CD1c-positive myeloid dendritic cell (primary cell): ENCODE results near the gene SNW1.
"Not testable (repeated sequence)": the region's sequence is repeated elsewhere in the genome, so short reads cannot be mapped to it uniquely, and the experiment has no call there.

Experiments
- DNase-seq: peaks from one replicate; pipeline ENCODE4 v3.0.0-alpha.2; 2016; ENCODE audit errors: extremely low spot score

Gene SNW1

DNA sequence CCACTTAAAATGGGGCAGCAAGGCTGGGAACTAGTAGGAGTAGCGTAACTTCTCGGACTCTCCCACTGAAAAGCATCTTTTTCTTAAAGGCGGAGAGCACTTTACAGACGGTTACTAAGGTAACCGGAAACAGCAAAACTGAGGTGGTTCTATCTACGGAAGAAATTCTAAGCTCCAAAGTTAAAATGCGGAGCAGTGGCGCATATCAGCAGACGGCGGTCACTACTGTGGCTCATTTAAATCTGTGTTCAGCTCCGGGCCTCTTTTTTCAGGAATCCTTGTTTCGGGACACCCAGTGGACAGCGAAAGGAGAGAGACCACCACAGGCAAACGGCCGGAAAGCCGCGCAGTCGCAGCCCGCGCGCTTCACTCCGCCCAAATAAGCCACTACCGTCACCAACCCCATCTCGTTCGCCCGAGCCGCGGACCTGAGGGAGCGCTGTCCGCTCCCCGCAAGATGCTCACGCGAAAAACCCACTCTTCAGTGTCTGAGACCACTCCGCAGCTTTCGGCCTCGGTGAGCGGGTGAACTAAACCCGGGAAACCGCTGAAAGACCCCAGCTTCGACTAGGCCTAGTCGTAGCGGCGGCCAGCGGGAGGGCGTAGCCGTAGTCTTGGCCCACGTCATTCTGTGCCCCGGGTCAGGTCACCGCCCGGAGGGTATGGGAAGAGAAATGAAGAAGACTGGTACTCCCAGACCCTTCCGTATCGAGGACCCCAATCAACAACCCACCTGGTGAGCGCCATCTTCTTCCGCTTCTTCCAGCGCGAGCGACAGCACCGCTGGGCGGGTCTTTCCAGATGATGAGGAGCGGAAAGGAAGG, at the start of gene SNW1:
SNW1 (minus strand) TSS at position 776 of the 824 bp plus-strand sequence; CDS start at position 747, 29 bp downstream.
- peak; percentile 98 for DNase-seq

DNA sequence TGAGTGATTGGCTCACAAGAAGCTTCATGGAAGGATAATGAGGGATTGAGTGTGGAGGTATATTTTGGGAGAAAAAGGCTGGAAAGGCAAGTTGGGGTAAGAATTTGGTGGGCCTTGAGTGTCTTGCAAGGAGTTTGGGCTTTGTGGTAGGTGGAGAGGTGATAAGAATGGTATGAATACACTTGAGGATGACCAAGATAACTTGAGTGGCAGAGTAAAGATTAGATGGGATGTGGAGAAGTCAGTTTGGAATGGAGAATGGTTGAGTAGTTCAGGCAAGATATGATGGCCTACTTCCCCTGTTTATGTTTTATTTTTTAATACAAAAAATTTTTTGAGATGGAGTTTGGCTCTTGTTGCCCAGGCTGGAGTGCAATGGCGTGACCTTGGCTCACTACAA, 48.1 kb upstream of the SNW1 start:
- no peak for DNase-seq

DNA sequence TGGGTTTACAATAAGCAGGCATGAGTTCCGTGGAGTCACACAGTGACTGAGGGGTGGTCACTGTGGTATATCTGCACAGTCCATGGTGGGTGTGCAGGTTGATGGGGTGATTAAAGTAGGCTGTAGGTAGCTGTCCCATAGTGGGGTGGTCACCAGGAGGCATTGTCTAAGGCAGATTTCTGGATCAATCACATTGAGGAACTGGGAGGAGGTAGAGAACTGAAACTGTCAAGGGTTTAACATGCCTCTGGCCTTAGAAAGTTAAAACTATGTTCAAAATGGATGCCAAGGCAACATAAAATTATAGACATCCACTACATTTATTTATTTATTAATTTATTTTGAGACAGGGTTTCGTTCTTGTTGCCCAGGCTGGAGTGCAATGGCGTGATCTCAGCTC, 47.3 kb upstream of the SNW1 start:
- peak; percentile 30 for DNase-seq

DNA sequence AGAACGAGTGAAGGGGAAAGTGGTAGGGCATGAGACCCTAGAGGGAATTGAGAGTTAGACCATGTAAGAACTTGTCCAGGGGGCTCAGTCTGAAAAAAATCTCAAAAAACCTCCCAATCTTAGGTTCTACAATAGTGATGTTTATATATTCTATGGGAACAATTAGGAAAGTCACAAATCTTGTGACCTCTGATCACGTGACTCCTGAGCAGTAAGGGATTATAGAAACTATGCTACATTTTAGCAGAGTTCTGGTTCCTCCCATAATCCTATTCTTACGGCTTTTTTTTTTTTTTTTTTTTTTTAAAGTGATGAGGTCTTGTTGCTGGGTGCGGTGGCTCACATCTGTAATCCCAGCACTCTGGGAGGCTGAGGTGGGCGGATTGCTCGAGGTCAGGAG, 44.8 kb upstream of the SNW1 start:
- DNase-seq: no peak

DNA sequence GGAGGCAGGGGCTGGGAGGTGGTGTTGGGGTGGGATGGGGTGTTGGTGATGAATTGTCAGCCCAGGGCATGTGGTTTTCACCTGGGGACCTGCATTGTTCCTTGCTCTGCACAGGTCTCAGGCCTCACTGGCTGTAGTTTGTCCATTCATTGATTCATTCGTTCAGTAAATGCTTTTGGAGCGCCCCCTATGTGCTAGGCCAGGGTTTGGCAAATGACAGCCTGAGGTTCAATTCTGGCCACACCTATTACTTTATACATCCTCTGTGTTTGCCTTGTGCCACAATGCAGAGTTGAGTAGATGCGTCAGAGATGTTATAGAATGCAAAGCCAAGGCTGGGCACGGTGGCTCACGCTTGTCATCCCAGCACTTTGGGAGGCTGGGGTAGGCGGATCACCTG, 43.6 kb upstream of the SNW1 start:
- DNase-seq: no peak

DNA sequence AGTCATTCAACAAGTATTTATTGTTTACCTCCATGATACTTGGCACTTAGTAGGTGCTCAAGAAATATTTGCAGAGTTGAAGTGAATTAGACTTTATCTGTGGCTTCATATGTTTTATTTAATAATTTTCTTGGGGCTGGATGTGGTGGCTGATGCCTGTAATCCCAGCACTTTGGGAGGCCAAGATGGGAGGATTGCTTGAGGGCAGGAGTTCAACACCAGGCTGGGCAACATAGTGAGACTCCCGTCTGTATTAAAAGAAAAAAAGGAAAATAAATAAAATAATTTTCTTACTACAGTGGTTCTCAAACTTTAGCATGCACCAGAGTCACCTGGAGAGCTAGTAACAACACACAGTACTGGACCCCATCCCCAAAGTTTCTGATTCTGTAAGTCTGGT, 39.9 kb upstream of the SNW1 start:
- DNase-seq: no peak

DNA sequence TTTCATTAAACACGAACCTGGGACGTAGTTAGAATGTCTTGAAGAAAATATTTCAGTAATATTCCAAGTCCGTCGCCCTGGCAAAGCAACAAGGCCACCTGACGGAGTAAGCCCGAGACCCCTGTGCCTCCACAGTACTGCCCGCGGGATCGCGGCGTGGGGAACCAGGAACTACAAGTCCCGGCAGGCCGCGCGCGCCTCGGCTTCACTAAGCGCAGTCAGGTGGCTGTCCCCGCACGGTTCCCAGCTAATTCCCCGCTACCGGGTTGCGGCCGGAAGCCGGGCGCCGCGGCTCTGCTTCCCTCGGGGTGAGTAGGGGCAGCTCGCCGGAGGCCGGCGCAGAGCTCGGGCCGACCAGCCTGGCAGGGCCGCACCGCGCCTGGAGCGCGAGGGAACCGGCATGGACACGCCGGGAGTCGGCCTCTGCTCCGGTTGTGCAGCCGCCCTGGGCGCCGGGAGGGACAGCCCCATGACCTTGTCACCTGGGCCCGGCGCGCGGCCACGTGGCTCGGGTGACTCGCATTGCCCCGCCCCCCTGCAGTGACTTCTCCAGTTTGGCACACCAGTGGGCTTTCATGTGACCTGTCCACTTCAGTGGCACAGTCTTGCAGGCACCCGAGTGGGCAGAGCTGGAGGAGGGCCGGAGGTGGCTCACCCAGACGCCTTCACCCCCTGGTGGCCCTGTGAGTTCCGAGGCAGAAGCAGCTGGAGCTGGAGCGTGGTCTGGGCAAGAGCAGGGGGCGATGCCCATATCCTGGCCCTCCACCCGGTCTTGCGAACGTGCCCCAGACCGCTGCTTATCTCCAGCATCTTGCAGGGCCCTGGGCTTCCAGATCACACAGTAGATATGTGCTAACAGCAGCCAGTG, 39.1 kb upstream of the SNW1 start, which contains the start of gene ADCK1:
ADCK1 (plus strand) TSS at position 247 of the 868 bp plus-strand sequence. CDS start 18,870 bp downstream, outside the sequence.
- peak; percentile 91 for DNase-seq

DNA sequence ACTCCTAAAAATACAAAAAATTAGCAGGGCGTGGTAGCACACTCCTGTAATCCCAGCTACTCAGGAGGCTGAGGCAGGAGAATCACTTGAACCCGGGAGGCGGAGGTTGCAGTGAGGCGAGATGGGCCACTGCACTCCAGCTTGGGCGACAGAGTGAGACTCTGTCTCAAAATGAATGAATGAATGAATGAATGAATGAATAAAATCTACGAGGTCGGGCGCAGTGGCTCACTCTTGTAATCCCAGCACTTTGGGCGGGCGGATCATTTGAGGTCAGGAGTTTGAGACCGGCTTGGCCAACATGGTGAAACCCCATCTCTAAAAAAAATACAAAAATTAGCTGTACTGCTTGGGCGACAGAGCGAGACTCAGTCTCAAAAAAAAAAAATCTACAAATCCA, 38.5 kb upstream of the SNW1 start:
- not testable (repeated sequence) for DNase-seq

DNA sequence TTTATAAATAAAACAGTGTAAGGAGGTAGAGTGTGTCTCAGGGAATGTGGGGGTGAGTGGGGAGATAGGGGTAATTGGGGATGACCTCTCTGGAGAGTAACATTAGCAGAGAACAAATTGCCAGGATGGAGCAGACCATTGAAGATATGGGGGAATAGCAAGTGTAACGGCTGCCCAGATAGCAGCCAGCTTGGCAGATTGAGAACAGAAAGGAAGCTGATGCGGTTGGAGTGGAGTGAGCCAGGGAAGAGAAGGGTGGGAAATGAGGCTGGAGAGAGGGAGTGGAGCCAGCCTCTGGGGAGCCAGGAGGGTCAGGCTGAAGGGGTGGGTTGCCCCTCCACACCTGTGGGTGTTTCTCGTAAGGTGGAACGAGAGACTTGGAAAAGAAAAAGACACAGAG, 33.4 kb upstream of the SNW1 start:
- DNase-seq: no peak

DNA sequence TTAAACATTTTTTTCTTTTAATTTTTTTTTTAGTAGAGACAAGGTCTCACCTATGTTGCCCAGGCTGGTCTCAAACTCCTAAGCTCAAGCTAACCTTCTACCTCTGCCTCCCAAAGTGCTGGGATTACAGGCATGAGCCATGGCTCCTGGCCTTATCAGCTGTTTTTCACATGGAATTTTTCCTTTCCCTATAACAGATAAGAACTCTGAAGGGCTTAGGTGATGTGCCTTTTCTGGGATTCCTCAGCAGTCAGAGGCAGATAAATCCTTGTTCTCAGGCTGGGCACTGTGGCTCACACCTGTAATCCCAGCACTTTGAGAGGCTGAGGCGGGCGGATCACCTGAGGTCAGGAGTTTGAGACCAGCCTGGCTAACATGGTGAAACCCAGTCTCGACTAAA, 32.3 kb upstream of the SNW1 start:
- not testable (repeated sequence) for DNase-seq

DNA sequence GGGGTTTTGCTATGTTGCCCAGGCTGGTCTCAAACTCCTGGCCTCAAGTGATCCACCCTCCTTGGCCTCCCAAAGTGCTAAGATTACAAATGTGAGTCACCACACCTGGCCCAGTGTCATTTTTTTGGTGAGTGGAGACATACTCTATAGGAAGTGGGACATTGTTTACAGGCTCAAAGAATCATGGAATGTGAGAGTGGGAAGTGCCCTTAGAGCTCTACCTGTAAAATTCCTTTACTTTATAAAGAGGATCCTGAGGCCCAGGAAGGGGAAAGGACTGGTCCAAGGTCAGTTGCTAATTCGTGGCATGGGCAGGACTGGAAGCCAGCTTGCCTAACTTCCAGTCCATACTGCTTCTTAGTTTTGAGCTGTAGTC, 30.3 kb upstream of the SNW1 start:
- no peak for DNase-seq

DNA sequence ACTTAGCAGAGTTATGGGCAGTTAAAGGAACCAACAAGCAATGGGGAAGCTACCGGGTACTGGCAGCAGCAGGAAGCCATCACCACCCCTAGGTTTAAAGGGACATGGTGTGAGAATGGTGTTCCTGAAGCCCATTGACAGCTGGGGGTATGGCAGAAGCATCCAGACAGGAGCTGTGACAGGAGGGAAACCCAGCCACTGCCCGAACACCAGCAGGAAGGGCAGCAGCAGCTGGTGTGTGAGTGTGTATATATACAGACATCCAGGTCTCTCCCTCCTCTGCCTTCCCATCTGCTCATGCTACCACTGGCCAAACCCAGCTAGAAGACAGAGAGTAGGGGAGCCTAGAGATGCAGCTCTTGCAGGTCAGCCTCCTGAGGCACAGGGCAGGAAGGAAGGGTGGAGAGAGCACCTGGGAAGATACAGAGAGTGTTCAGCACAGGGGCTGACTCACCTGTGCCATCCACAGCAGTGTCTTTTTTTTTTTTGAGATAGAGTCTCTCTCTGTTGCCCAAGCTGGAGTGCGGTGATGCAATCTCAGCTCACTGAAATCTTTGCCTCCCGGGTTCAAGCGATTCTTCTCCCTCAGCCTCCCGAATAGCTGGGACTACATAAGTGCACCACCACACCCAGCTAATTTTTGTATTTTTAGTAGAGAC, 29.7 kb upstream of the SNW1 start:
- DNase-seq: no peak

DNA sequence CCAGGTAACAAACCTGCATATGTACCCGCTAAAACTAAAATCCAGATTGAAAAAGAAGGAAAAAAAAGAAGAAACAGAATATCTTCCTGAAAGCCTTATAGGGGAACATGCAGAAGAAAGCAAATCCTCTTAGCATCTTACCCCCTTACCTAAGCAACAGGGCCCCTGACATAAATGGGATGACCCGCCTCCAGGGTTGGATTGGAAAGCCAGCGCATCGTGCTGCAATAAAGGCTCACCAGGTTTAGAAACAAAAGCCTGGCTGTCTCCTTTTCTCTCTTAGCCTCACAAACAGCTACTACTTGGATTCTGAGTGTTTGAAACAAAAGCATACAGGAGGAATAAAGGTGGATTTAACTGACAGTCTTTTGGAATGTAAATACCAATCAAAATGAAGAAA, 25.2 kb upstream of the SNW1 start:
- no peak for DNase-seq

DNA sequence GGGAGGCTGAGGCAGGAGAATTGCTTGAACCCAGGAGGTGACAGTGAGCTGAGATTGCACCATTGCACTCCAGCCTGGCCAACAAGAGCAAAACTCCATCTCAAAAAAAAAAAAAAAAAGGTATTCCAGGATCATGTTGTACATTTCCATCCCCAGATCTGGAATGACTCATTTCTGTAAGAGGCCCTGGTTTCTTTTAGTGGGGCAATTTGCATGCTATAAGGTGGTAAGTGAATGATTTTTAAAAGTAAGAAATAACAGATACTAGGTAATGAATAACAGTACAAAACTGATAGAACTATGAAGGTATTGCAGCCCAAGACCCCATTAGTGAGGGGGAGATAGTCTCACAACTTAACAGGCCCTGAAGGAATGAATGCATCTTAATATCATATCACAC, 21.2 kb upstream of the SNW1 start:
- DNase-seq: no peak

DNA sequence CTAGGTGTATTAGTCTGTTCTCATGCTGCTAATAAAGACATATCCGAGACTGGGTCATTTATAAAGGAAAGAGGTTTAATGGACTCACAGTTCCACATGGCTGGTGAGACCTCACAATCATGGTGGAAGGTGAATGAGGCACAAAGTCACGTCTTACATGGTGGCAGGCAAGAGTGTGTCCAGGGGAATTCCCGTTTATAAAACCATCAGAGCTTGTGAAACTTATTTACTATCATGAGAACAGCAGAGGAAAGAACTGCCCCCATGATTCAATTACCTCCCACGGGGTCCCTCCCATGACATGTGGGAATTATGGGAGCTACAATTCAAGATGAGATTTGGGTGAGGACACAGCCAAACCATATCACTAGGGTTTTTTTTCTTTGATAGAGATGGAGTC, 13.0 kb upstream of the SNW1 start:
- DNase-seq: not testable (repeated sequence)

DNA sequence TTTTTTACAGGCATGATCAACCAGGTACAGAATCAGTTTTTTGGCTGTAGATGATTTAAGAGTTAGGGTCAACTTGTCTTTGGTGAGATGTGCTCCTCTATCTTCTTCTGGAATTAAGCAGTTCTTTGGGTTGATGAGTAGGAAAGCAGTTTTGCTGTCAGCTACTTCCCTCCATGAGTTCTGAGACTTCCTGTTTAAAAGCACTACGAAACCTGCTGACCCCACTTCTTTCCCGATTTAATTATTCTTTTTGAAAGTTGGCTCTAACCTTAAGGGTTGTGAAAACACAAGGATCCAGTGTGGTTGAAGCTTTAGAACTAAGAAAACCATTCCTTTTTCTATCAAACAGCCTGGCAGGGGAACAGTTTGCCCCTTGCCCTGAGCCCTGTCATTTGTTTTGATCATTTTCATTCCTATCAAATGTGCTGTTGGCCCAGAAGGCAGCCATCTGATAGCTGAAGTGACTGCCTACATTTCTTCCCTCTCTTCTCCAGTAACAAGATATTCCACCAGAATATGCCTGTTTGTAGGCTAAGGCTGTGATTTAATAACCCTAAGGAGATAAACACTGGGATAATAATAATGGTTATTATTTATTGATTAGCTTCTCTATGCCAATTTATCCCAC, 7.6 kb upstream of the SNW1 start:
- not testable (repeated sequence) for DNase-seq

DNA sequence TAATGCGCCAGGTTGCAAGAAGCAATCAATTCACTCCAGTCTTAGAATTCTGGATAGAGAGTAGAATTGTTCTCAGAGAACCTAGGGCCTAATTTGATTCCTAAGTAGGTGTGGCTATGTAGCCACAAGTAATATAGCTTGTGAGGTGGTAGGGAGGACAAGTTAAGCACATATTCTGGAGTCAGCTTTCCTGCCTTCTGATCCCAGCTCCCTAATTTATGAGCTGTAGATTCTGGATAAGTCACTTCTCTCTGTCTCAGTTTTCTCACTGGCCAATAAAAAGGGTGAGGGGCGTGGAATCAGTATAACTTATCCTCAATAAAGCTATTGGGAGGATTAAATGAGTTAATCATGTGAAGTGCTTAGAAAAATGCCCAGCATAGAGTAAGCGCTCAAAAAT, 3.0 kb upstream of the SNW1 start:
- no peak for DNase-seq

DNA sequence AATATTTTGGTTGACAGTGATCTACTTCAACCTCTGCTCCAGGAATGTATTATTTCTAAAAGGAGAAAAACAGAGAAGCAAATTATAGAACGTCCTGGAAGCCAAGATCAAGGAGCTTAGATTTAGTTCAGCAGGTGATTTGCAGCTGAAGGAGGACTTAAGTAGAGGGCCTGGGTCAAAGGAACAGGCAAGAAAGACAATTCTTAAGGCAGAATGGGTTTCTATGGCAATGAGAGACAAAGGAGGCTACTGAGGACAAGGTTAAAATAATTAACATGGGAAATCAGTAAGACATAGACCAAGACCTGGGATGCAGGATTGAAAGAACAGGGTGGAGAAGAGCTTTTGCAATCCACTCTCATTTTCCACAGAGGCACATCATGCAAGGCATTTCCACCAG, 2.4 kb upstream of the SNW1 start:
- no peak for DNase-seq

DNA sequence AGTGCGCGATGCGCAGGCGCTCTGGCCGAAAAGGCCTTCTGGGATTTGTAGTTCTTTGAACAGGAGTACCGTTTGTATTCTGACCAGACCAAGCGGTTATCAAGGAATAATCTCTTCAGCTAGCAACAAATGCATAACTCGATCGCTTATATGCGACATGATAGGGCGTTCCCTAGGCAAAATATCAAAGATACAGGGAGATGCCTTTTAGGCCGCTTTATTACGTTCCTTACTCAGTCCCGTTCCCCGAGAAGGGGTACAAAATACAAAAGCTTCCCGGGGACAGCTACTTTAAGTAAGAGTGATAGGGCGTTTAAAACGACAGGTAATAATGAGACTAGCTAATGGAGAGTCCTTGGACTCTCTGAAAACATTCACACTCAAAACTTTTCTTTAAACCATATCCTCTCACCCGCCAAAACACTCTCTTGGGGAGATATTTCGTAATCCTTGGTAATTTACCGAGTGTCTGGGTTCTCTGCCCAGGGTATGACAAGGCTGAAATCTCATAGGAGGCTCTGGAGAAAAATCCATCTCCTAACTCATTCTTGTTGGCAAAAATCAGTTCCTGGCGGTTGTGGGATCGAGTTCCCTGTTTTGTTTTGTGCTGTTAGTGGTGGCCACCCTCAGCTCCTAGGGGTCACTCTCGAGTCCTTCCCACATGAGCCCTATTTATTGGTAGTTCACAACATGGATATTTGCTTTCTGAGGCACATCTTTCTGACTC, 412 bp upstream of the SNW1 start:
- DNase-seq: peak; percentile 48

DNA sequence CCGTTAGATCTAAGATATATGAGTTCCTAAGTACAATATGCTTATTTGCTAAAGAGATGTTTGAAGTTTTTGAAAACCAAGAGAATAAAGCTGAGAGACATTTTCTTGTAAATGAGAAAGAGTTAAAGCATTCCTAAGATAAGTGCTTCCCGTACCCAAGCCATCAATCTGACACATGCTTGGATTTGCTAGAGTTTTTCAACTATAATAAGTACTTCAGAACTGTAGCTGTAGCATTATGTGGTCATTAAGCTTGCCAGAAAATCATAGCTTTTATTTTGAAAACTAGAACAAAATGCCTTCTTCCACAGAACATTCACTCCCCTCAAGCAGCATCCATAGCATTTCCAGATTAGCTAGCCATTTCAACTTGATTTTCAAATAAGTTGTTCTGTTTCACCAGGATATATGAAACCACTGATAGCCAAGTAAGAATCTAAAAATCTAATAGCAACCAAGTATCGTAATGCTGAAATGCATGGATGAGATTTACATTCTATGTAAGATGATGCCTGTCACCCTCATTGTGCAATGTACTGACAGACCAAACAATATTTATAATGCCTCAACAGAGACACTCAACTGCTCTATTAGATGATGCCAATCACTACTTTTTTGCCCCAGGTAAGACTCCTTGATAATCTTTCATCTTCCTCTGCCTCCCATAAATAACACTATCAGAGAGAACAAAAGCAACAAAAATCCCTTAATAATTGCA, 8.0 kb downstream of the SNW1 start:
- DNase-seq: no peak

DNA sequence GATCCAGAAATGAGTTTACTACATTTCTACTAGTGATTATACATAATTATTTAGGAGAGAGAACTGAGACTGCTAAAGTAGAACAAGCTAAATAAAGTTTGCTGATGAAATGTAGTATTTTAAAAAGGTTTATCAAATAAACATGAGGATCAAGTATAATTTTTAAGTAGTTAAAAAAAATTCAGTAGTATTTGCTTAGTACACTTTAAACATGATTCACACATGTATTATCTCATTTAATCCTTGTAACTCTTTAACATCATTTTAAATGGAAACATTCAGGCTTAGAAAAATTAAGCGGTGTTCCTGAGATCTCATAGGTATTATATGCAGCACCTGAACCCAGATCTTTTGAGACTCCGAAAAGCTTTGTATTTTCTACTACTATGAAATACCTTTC, 8.7 kb downstream of the SNW1 start:
- no peak for DNase-seq
